ENCODE measurements around the gene MPP1.
"Not testable (repeated sequence)": the region's sequence is repeated elsewhere in the genome, so short reads cannot be mapped to it uniquely, and the experiment has no call there.

DNA sequence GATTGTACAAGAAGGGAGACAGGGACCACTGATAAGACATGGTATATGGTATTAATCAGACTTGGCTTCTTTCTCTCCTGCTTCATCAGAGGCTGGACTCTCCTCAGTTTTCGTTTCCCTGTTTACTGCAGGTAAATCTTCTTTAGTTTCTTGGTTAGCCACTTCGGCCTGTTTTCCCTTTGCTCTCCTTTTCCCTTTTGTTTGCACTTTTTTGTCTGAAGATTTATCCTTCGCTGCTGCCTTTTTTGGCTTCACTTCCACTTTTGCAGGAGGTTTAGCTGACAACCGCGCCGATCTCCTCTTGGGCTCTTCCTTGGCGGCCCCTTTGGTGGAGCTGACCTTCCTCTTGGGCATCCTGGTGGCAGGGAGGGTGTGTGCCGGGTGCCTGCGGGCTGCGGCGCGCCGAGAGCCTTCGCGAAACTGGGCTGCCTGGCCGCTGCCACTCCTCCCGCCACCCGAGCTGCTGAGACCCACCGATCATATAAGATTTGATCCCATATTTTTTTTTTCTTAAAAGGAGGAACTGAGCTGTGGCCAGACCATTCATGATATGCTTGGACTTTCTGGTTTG is 11.8 kb upstream of the MPP1 start:
- TF ChIP-seq POLR2A (IDR thresholded peaks at IDR 0.05; ENCODE audit: control extremely low read depth in 1 of 2, low read depth in 2 of 2, low read length in 2 of 2); CEBPB (IDR thresholded peaks at IDR 0.05; ENCODE audit: low read depth, low read length); SP2 (IDR thresholded peaks at IDR 0.05; ENCODE audit: low read length); RFX5 (IDR thresholded peaks at IDR 0.05; ENCODE audit: borderline replicate concordance, low read depth, low read length); RAD21 (IDR thresholded peaks at IDR 0.05 in 1 of 2, conservative IDR thresholded peaks at IDR 0.05 in 1 of 2; ENCODE audit: low read depth in 2 of 2, low read length in 2 of 2); TAF1 (IDR thresholded peaks at IDR 0.05; ENCODE audit: low read depth, low read length); CBX5 (IDR thresholded peaks at IDR 0.05; ENCODE audit: low read depth, low read length): not testable (repeated sequence)
- TF ChIP-seq, protein P1, sequence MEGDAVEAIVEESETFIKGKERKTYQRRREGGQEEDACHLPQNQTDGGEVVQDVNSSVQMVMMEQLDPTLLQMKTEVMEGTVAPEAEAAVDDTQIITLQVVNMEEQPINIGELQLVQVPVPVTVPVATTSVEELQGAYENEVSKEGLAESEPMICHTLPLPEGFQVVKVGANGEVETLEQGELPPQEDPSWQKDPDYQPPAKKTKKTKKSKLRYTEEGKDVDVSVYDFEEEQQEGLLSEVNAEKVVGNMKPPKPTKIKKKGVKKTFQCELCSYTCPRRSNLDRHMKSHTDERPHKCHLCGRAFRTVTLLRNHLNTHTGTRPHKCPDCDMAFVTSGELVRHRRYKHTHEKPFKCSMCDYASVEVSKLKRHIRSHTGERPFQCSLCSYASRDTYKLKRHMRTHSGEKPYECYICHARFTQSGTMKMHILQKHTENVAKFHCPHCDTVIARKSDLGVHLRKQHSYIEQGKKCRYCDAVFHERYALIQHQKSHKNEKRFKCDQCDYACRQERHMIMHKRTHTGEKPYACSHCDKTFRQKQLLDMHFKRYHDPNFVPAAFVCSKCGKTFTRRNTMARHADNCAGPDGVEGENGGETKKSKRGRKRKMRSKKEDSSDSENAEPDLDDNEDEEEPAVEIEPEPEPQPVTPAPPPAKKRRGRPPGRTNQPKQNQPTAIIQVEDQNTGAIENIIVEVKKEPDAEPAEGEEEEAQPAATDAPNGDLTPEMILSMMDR (IDR thresholded peaks at IDR 0.05; ENCODE audit: control extremely low read depth in 1 of 3, insufficient read depth in 1 of 3, low read depth in 1 of 3, low read length in 3 of 3) = not testable (repeated sequence)

Measured in H1 (cell line).